K562 (cell line): ENCODE results near the gene SAMD9. TPM values are rescaled to one million over a fixed set of nuclear protein-coding genes. Genes with fewer than 3 reads are reported as not detected.

ENCODE experiments used
- ARID2 ChIP-seq: fragments of 450-650 bp; IDR thresholded peaks from 2 replicates; pipeline ENCODE4 v1.6.1; 2017; ENCODE audit warnings: antibody characterized with exemption, mild to moderate bottlenecking
- CCAR2 ChIP-seq: fragments of 200-400 bp; formaldehyde crosslinking; IDR thresholded peaks from 2 replicates; pipeline ENCODE4 v1.6.1; 2017; ENCODE audit warnings: mild to moderate bottlenecking, low read depth, low read length
- EP300 ChIP-seq: IDR thresholded peaks from 2 replicates; pipeline ENCODE4 v1.6.1; 2012; ENCODE audit warnings: low read length, improper control_type of control experiment
- GABPA ChIP-seq: fragments of 200-800 bp; sonication (Bioruptor generic); conservative IDR thresholded peaks from 2 replicates; pipeline ENCODE4 v1.6.1; 2016; ENCODE audit warnings: low read depth, missing genetic modification characterization, missing compliant biosample characterization
- HINFP ChIP-seq: fragments of 450-650 bp; conservative IDR thresholded peaks from 2 replicates; pipeline ENCODE4 v1.6.1; 2016; ENCODE audit warnings: missing genetic modification characterization, low read depth, mild to moderate bottlenecking, control low read depth, missing compliant biosample characterization
- HMGN3 ChIP-seq: IDR thresholded peaks from 2 replicates; pipeline ENCODE4 v1.6.1; 2011; ENCODE audit warnings: borderline replicate concordance, low read depth, mild to moderate bottlenecking, mixed read lengths, low read length; ENCODE audit not compliant: insufficient read length; ENCODE audit errors: extremely low read depth
- KDM4B ChIP-seq, 2 experiments: fragments of 450-650 bp in 1 of 2; sonication (generic) in 1 of 2; IDR thresholded peaks; 2 replicates each; pipeline ENCODE4 v1.6.1; 2016 to 2017; ENCODE audit warnings: borderline replicate concordance in 2 of 2, antibody characterized with exemption in 1 of 2, low read depth in 1 of 2, mild to moderate bottlenecking in 1 of 2
- PHF20 ChIP-seq: fragments of 450-650 bp; IDR thresholded peaks from 2 replicates; pipeline ENCODE4 v1.6.1; 2018; ENCODE audit not compliant: partially characterized antibody
- RBM14 ChIP-seq: fragments of 200-400 bp; formaldehyde crosslinking; IDR thresholded peaks from 2 replicates; pipeline ENCODE4 v1.6.1; 2018; ENCODE audit warnings: low read depth, mild to moderate bottlenecking, low read length, moderate library complexity, borderline replicate concordance; ENCODE audit not compliant: insufficient read depth
- SETDB1 ChIP-seq: IDR thresholded peaks from one replicate; pipeline ENCODE4 v1.6.1; 2012; ENCODE audit warnings: low read length, control low read depth, inconsistent platforms
- TRIM24 ChIP-seq, 2 experiments: fragments of 450-650 bp; IDR thresholded peaks; 2 replicates each; pipeline ENCODE4 v1.6.1; 2016
- TRIM25 ChIP-seq: fragments of 450-650 bp; IDR thresholded peaks from 2 replicates; pipeline ENCODE4 v1.7.0; 2016; ENCODE audit warnings: borderline replicate concordance
- TSHZ1 ChIP-seq: fragments of 250-450 bp; sonication (Bioruptor Pico); IDR thresholded peaks from 2 replicates; pipeline ENCODE4 v1.4.0; 2020; ENCODE audit warnings: mild to moderate bottlenecking, moderate library complexity
- ZBTB49 ChIP-seq: sonication (generic); formaldehyde crosslinking; IDR thresholded peaks from 2 replicates; pipeline ENCODE4 v1.8.0; 2022; ENCODE audit warnings: missing genetic modification reagents, mild to moderate bottlenecking, borderline replicate concordance
- ZNF445 ChIP-seq: fragments of 250-450 bp; sonication (Bioruptor Pico); IDR thresholded peaks from 2 replicates; pipeline ENCODE4 v1.4.0; 2020; ENCODE audit warnings: low read depth, mild to moderate bottlenecking, moderate library complexity
- ZNF695 ChIP-seq: fragments of 450-650 bp; formaldehyde crosslinking; IDR thresholded peaks from 2 replicates; pipeline ENCODE4 v1.4.0; 2020; ENCODE audit warnings: mild to moderate bottlenecking, moderate library complexity
- polyA plus RNA-seq, 8 experiments: library from polyadenylated mRNA; depleted of rRNA in 4 of 8; stranded (reverse) in 5 of 8; unstranded in 3 of 8; fragments of >200 nt; fragmentation: Nextera tagmentation in 2 of 8; fragmentation: Illumina TruSeq in 1 of 8; extraction: Ambion mirVana in 2 of 8; extraction: Trizol in 1 of 8; gene quantifications; 2 replicates each; pipeline versions ENCODE4 v1.2.1 to v1.2.3, GENCODE V29; 2011 to 2014; ENCODE audit warnings: inconsistent platforms in 1 of 8, missing spikeins in 1 of 8
- total RNA-seq, 7 experiments: library from RNA; depleted of rRNA in 6 of 7; stranded (reverse); fragments of >200 nt in 6 of 7; fragmentation: Illumina TruSeq in 2 of 7; extraction: Trizol in 2 of 7; gene quantifications; 2 replicates each; pipeline versions ENCODE4 v1.2.1 to v1.2.3, GENCODE V29; 2011 to 2021; ENCODE audit warnings: low replicate concordance in 1 of 7

SAMD9 gene
- total and polyA plus RNA-seq, 9 of the 15 experiments (the other 6 are each of a cell fraction or from before 2014, with no cell fraction given), result 1.0 to 4.0 (median 1.9) TPM

- peak; percentile 54; the same call in 1 of the 2 replicates for TF ChIP-seq HINFP (tag)
- TF ChIP-seq RBM14, result no peak
- peak; percentile 74; the same call in 1 of the 2 replicates for TF ChIP-seq TRIM25
- TF ChIP-seq SETDB1, result no peak
- no peak for TF ChIP-seq ZNF695 (CRISPR knock-in tag)
- TF ChIP-seq KDM4B (IDR thresholded peaks at IDR 0.05; ENCODE audit: borderline replicate concordance in 2 of 2, low read depth in 1 of 2), result no peak
- TF ChIP-seq TSHZ1 (CRISPR knock-in tag), result no peak
- TF ChIP-seq ARID2, result no peak
- no peak for TF ChIP-seq CCAR2
- TF ChIP-seq PHF20, result no peak
- peak; percentile 34; the same call in 1 of the 2 replicates for TF ChIP-seq EP300
- no peak for TF ChIP-seq HMGN3
- no peak for TF ChIP-seq GABPA (tag)
- TF ChIP-seq ZBTB49 (CRISPR knock-in tag), result no peak
- no peak for TF ChIP-seq ZNF445 (CRISPR knock-in tag)
- peak in 1 of 2 experiments; percentile 19; a peak in 2 of 4 replicates for TF ChIP-seq TRIM24 (IDR thresholded peaks at IDR 0.05)
Measured at GRCh38 chr7:93053209-93053948, 64.4 kb downstream of the SAMD9 start (continued).
